Uterus (tissue), 2 donors: ENCODE measurements around the gene TBL1X.

Experiments used
- CTCF ChIP-seq, 4 experiments: fragments of 200-600 bp in 2 of 4; fragments of 450-650 bp in 2 of 4; sonication (generic) in 2 of 4; IDR thresholded peaks; one replicate each; pipeline ENCODE4 v1.5.1; 2016 to 2019; ENCODE audit warnings: antibody characterized with exemption in 4 of 4, mild to moderate bottlenecking in 2 of 4, moderate library complexity in 1 of 4
- POLR2A ChIP-seq, 2 donors: fragments of 450-650 bp; IDR thresholded peaks; one replicate each; pipeline ENCODE4 v1.6.1; 2016; ENCODE audit warnings: antibody characterized with exemption in 2 of 2, mild to moderate bottlenecking in 1 of 2, moderate library complexity in 1 of 2

DNA sequence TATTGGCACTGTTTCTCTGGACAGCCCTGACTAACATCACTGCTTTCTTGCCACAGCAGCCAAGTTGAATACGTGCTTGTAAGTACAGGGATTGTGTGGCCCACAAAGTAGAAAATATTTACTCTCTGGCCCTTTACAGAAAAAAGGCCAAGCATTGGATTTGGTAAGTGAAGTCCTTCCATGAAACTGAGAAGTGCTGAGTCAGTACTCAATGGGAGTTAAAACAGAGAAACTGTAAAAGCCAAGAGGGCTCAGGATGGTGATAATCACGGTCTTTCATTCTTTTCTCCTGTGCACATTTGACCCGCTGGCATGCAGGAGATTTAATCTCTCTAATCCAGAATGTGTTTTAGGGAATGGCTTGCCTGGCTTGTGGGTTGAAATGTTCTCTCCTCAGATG is 46.1 kb downstream of the TBL1X start:
- TF ChIP-seq CTCF (IDR thresholded peaks at IDR 0.05) (no peak), POLR2A (IDR thresholded peaks at IDR 0.05) (no peak)
